Fibroblast of peridontal ligament (primary cell): ENCODE measurements around the gene PREB.

Experiments used
- DNase-seq: peaks from one replicate; pipeline ENCODE4 v3.0.0-alpha.2; 2010; ENCODE audit errors: extremely low read depth

Gene PREB

DNA sequence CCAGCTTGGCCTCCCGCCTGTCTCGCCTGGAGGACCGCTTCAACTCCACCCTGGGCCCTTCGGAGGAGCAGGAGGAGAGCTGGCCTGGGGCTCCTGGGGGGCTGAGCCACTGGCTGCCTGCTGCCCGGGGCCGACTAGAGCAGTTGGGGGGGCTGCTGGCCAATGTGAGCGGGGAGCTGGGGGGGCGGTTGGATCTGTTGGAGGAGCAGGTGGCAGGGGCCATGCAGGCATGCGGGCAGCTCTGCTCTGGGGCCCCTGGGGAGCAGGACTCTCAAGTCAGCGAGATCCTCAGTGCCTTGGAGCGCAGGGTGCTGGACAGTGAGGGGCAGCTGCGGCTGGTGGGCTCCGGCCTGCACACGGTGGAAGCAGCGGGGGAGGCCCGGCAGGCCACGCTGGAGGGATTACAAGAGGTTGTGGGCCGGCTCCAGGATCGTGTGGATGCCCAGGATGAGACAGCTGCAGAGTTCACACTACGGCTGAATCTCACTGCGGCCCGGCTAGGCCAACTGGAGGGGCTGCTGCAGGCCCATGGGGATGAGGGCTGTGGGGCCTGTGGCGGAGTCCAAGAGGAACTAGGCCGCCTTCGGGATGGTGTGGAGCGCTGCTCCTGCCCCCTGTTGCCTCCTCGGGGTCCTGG is 51.5 kb downstream of the PREB start:
- no peak for DNase-seq

DNA sequence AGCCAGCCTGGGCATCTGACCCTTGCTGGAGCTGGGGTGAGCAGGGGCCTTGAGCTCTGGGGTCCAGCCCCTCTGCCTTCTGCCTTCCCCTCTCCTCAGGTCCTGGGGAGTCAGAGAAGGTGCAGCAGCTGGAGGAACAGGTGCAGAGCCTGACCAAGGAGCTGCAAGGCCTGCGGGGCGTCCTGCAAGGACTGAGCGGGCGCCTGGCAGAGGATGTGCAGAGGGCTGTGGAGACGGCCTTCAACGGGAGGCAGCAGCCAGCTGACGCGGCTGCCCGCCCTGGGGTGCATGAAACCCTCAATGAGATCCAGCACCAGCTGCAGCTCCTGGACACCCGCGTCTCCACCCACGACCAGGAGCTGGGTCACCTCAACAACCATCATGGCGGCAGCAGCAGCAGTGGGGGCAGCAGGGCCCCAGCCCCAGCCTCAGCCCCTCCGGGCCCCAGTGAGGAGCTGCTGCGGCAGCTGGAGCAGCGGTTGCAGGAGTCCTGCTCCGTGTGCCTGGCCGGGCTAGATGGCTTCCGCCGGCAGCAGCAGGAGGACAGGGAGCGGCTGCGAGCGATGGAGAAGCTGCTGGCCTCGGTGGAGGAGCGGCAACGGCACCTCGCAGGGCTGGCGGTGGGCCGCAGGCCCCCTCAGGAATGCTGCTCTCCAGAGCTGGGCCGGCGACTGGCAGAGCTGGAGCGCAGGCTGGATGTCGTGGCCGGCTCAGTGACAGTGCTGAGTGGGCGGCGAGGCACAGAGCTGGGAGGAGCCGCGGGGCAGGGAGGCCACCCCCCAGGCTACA is 52.3 kb downstream of the PREB start:
- no peak for DNase-seq
